NCI-H510A treated with DMSO at 0.1 percent for 48 hours (cell line): ENCODE measurements around the gene EXOSC5.
A peak's percentile ranks its signal among the peaks of the same experiment; 100 is the strongest.
"Not testable (repeated sequence)": the region's sequence is repeated elsewhere in the genome, so short reads cannot be mapped to it uniquely, and the experiment has no call there.

Source experiments
- DNase-seq: peaks from one replicate; lab custom pipeline; 2025; lab: John Stamatoyannopoulos, UW

Gene EXOSC5

DNA sequence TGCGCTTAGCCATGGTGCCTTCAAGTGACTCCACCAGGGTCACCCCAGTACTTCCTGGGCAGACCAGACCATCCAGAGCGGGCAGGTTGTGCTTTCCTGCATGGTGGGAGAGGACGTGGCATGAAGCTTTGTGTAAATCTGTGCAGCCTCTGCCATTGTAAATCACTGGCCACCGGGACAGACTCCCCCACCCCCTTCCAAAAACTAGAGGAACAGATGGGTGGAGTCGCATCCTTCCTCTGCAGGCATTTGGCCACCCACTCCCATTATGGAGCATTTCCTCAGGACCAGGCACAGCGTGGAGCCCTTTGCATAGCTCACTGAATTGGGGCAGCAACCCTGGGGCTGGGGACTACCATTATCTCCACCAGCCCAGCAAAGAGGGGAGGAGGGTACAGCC is 8.6 kb upstream of the EXOSC5 start:
- DNase-seq: no peak

DNA sequence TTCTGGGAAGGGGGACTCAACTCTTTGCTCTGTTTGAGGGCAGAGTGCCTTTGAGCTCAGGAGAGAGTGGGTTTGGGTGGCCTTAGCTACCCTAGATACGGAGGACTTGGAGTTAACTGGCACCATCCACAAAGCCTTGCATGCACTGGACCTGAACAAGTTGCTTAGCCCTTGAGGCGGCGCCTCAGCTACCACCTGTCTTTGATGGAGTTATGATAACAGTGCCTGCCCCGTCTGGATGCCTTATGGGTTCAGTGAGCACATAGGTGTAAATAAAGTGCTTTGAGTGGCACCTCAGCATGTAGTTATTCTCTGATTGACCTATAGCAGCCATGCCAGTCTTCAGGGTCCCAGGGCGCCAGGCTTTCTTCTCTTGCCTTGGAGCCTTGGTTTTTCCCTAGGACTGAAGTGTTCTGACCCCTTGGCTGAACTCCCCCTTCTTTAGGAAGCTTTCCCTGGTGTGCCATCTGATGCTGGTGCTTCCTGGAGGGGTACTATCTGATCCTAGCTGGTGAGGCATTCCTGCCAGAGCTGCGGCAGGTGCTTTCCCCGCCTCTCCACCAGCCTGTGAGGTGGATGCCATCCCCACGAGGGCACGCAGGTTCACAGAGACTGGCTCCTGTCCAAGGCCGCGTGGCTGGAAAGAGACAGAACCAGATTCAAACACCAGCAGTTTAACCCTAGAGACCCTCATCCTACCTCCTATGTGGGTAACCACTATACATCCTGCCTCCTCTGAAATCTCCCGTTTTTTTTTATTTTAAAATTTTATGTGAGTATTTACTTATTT is 6.2 kb upstream of the EXOSC5 start:
- peak; percentile 74 for DNase-seq

DNA sequence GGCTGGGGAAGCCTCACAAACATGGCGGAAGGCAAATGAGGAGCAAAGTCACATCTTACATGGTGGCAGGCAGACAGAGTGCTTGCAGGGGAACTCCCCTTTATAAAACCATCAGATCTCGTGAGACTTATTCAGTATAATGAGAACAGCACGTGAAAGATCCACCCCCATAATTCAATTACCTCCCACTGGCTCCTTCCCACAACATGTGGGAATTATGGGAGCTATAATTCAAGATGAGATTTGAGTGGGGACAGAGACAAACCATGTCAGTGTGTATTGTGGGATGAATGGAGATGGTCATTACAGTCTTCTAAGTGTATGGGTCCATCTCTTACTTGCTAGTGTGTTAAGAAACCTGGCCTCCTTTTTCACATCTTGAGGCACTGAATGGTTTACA is 4.9 kb upstream of the EXOSC5 start:
- DNase-seq: no peak

DNA sequence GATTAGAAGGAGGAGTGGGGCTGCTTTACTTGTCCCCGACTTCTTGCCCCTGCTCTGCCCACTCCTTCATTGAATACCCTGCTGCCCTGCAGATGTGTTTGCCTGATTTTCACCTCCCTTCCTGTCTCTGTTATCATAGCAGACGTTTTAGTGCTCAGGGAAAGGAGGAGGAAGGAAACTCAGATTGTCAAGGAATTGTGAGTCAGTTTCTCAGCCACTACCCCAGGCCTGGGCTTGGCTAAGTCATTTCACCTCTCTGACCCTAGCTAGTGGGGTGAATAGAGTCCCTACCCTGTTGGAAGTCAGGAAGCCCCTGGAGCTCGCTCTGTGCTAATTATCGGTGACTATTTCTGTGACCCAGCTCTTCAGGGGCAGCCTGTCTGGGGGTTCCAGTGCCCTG is 4.3 kb upstream of the EXOSC5 start:
- DNase-seq: no peak

DNA sequence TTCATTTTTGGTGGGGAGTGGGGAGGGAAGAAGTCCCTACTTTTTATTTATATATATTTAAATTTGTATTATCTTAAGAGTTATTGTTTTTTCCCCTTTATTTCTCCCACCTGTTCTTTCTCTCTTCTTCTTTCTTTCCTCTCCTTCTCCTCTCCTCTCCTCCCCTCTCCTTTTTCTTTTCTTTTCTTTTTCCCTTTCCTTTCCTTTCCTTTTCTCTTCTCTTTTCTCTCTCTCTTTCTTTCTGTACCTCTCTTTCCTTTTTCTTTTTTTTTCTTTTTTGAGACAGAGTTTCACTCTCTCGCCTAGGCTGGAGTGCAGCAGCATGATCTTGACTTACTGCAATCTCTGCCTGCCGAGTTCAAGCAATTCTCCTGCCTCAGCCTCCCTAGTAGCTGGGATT is 2.4 kb upstream of the EXOSC5 start:
- DNase-seq: no peak

DNA sequence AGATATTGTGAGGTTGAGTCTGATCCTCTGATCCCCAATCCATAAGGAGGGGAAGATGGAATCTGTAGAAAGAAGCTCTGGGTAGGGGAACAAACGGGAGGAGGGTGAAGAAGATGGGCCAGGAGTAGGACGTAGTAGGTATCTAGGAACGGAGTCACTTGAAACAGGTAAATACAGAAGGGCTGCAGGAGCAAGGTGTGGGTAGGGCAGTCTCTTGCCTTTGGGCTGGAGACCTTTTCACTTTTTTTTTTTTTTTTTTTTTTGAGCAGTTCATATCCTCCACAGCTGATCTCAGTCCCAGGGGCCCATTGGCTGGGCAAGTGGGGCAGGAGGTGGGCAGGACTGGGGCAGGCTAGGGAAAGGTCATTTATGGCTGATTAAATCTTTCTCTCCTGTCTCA is 1.9 kb upstream of the EXOSC5 start:
- DNase-seq: no peak

DNA sequence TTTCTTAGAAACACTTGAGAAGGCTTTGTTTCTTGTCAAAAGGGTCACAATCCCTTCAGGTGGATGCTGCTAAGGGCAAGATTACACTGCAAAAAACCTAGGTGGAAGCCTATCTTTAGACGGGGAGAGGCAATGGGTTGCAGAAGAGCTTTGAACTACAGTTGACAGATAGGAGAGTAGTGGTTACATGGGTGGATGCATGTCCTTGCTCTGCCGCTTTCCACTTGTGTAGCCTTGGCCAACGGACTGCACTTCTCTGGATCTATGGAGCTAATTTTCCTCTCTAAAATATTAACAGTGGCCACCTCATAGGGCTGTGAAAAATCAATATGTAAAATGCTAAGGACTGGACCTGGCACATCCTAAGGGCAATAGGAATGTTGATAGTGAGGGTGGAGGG is 1.4 kb upstream of the EXOSC5 start:
- DNase-seq: no peak

DNA sequence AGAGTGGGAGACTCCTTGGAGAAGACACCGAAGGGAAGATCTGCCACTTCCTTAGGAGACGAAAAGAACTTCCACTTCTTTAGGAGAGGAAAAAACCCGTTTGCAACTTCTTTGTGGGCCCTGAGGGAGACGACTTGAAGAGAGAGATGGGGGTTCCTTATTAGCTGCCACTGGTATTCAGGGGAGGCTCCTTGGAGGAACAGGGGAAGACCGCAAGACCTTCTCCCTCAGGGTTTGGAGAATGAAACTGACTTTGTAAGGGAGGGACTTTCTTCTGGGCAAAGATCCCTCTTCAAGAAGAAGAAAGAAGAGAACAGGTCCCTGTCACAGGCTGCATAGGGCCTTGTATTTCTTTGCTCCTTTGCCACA is 875 bp upstream of the EXOSC5 start:
- DNase-seq: no peak

DNA sequence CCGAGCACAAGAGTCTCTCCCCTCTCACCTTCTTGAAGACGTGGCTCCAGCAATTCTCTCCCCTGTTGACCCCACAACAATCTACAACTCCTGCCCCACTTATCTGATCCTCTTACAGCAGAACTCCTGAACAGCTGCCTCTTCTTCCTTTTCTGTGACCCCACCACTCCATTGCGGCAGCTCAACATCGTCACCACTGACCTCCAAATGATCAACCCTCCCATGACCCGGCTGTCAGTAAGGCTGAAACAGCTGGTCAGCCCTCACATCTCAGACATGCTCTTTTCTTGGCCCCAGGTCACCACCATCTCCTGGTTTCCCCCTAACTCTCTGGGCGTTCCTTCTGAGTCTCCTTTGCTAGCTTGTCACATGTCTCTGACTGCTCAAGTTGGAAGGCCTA is 1.8 kb downstream of the EXOSC5 start:
- DNase-seq: no peak

DNA sequence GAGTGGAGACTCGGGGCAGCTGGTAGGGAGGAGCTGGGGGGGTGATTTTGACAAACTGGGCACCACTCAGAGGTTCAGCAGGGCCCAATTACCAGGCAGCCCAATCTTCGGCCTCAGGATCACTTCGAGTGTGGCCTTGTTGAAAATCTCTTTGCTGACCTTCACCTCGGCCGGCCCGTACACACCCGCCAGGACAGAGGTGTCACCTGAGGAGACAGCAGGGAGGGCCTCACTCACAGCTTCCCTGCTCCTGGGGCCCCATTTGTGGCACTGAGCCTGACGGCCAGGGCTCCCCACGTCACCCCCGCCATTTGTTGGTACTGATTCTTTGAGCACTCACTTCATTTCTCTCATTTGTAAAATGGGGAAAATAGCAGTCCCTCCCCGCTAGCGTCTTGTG is 4.4 kb downstream of the EXOSC5 start:
- DNase-seq: no peak

DNA sequence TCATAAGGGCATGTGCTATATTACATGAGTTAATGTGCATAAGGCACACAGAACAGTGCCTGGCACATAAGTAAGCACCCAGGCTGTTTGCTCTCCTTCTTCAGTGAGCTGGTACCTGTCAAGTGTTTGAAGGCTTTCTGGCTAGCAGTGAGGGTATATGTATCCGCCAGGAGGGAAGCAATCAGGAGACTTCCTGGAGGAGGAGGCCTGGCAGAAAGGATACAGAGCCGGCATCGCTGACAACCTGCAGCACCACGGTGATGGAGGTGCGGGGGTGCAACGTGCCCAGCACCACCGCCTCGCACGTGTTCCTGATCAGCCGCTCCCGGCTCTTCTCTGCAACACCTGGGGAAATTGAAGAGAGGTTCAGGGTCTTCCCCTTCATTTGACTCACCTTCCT is 5.5 kb downstream of the EXOSC5 start:
- DNase-seq: no peak

DNA sequence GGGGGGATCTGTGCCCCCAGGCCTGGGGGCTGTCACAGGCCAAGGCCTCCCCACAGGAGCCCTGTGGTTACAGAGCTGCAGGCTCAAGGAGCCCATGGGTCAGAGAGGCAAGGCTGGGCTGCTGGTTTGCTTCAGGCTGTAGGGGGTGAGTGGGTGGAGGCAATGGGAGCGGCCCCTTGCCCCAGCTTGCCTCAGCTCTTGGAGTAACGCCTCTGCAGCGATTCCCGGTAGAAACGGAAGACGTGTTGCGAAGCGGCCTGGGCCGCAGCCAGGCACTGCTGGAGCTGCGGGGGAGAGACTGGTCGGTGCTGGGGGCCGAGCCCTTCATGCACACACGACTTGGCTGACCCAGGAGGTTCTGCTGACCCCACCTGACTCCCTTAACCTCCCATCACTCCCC is 10.7 kb downstream of the EXOSC5 start:
- DNase-seq: no peak

DNA sequence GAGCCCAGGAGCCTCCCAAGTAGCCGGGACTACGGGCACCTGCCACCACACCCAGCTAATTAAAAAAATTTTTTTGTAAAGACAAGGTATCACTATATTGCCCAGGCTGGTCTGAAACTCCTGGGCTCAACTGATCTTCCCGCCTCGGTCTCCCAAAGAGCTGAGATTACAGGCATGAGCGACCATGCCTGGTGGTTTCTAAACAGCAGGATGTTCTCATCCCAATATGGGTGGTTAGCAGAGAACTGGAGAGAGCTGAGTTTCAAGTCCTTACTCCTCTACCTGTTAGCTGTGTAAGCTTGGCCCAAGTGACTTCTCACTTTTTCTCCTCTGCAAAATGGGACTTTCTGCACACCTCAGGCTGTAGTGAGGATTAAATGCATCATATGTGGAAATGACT is 12.8 kb downstream of the EXOSC5 start:
- DNase-seq: no peak

DNA sequence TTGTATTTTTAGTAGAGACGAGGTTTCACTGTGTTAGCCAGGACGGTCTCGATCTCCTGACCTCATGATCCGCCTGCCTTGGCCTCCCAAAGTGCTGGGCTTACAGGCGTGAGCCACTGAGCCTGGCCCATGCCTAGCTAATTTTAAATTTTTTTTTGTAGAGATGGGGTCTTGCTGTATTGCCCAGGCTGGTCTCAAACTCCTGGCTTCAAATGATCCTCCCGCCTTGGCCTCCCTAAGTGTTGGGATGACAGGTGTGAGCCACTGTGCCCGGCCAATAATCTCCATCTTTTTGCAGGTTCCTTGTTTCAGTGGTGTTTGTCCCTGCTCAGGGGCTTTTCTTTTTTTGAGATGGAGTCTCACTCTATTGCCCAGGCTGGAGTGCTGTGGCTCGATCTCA is 15.6 kb downstream of the EXOSC5 start:
- DNase-seq: not testable (repeated sequence)

DNA sequence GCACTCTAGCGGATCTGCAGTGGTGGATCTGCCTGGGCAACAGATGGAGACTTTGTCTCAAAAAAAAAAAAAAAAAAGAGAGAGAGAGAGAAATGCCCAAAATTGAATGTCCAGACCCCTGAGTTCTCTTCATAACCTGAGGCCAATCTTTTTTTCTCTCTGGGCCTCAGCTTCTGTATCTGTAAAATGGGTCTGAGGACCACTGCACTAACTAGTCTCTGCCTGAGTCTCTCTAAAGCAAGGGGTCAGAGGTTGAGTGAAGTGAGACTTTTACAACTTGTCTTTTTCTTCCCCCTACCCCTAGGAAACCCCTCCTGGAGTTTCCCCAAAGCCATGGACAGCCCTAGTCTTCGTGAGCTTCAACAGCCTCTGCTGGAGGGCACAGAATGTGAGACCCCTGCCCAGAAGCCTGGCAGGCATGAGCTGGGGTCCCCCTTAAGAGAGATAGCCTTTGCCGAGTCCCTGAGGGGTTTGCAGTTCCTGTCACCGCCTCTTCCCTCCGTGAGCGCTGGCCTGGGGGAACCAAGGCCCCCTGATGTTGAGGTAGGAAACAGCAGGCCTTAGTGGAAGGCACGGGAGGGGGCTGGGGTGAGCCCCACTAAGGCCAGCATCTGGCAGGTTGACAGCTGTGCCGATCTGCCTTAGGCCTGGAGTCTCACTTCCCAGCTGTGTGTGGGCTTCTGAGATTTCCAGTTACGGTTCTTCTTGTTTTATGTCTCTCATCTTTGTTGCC is 19.0 kb downstream of the EXOSC5 start:
- no peak for DNase-seq

DNA sequence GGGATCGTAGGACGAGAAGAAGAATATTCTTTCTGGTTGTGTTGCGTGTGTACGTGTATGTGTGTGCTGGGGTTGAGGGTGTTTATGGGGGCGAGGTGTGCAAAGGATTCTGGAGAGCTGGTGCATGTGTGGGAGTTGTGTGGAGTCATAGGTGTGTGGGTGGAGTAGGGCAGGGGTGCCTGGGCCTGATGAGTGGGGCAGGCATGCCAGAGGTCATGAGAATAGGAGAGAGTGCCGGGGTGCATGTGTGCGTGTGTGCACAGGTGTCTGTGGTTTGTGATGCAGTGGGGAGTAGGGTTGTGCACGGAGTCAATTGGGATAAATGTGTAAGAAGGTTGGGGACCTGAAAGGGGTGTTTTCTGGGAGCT is 20.2 kb downstream of the EXOSC5 start:
- no peak for DNase-seq

DNA sequence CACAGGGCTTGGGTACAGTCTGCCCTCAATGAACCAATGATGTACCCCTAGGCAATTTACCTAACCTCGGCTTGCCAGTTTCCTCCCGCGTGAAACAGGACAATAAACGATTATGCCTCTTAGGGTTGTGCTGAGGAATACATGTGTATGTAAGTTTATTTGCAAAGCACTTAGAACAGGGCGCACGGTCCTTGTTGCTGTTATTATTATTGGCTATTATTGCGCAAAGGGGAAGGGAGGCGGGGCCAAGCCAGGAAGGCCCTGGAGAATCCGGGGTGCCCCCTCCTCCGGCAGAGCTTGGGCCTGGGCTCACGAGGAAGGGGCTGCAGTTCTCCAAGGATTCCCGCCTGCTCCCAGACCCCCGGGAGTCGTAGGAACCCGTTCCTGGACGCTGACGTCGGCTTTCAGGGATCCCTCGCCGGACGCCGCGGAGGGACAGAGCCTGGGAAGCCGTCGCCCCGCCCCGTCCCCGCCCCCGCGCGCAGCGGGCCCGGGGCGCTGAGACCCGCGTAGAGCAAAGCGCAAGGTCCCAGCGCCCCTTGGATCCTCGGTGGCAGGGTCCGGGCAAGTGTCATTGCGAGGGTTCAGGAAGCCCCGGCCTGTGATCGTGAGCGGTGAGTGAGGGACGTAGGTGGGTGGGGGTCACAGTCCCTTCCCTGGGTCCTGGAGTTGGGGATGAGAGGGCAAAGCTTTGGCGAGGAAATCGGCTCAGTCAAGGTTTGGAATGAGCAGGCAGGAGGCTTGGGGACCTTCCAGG is 20.7 kb downstream of the EXOSC5 start, which contains the start of gene TMEM91:
Gene TMEM91 (plus strand): TSS at position 293 of the 757 bp plus-strand sequence. CDS start 1,777 bp downstream, outside the sequence.
- peak; percentile 68 for DNase-seq

DNA sequence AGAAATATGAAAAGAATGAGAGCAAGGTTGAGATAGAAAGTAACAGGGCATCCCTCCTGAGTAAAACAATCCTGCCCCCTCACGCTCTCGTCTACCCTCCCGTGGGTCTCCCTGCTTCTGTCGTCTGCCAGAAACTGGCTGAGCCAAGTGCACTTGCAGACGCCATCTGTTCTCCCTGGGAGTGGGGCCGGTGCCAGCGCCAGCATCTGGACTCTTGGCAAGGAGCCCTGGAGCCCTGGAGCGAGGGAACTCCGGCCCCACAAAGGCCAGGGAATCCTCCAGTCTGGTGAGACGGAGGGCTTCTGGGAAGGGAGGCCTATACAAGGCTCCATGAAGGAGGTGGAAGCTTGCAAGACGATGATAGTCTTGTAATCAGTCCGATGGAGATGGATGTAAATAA is 23.2 kb downstream of the EXOSC5 start:
- DNase-seq: peak; percentile 40

DNA sequence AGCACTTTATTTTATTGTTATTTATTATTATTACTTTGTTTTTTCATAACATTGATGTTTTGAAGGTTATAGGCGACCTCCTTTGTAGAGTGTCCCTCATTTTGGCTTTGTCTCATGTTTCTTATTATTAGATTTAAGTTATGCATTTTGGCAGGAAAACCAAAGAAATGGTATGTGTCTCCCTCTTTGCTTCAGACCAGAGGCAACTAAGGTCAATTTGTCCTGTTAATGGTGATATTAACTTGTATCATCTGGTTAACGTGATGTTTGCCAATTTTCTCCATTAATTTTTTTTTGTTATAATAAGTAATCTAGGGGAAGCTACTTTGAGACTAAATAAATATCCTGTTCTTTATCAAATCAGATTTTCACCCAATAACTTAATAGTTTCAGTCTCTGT is 24.7 kb downstream of the EXOSC5 start:
- DNase-seq: no peak

DNA sequence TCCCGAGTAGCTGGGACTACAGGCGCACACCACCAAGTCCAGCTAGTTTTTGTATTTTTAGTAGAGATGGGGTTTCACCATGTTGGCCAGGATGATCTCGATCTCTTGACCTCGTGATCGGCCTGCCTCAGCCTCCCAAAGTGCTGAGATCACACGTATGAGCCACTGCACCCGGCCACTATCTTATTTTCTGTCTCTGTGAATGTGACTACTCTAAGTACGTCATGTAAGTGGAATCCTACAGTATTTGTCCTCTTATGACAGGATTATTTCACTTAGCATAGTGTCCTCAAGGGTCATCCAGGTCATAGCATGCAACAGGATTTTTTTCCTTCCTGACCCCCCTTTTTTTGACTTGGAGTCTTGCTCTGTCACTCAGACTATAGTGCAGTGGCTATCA is 25.6 kb downstream of the EXOSC5 start:
- DNase-seq: no peak

DNA sequence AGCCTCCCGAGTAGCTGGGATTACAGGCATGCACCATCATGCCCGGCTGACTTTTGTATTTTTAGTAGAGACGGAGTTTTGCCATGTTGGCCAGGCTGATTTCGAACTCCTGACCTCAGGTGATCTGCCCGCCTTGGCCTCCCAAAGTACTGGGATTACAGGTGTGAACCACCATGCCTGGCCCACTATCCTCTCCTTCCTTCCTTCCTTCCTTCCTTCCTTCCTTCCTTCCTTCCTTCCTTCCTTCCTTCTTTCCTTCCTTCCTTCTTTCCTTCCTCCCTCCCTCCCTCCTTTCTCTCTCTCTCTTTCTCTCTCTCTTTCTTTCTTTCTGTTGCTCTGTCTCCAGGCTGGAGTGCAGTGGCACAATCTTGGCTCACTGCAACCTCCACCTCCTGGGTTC is 26.0 kb downstream of the EXOSC5 start:
- not testable (repeated sequence) for DNase-seq

DNA sequence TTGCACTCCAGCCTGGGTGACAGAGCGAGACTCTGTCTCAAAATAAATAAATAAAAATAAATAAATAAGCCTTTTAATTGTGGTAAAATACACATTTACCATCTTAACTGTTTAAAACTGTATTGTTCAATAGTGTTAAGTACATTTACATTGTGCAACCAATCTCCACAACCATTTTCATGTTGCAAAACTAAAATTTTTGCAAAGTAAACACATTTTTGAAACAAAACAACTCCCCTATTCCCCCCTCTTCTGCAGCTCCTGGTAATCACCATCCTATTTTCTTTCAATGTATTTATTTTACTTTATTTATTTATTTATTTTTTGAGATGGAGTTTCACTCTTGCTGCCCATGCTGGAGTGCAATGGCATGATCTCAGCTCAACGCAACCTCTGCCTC is 27.4 kb downstream of the EXOSC5 start:
- no peak for DNase-seq

DNA sequence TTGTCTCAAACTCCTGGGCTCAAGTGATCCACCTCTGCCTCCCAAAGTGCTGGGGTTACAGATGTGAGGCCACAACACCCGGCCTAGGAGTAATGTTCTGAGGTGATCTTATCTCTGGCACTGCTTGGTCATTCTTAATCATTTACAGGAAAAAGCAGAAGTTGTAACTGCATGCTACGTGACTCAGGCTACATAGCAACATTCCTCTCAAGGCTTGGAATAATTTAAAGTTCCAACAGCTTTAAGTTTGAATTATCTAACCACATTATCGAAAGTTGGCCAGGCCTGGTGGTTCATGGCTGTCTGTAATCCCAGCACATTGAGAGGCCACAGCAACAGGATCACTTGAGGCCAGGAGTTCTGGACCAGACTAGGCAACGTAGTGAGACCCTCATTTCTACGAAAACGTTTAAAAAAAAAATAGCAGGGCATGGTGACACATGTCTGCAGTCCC is 29.3 kb downstream of the EXOSC5 start:
- no peak for DNase-seq
